ENCODE measurements around the gene RIPPLY1. TPM values are rescaled to one million over a fixed set of nuclear protein-coding genes. Genes with fewer than 3 reads are reported as not detected.

RIPPLY1 gene
- total RNA-seq, 1 donor from 2014 or later, result not detected

- DNase-seq (no peak), ATAC-seq (ENCODE audit: poor library complexity) (no peak)
These were observed 16.9 kb upstream of the RIPPLY1 start, which contains the start of gene CLDN2 for GRCh38 chrX:106919932-106920452. TSS of gene CLDN2 (plus strand) at chrX:106920402. CDS start at chrX:106928229, 7,827 bp downstream.

DNA sequence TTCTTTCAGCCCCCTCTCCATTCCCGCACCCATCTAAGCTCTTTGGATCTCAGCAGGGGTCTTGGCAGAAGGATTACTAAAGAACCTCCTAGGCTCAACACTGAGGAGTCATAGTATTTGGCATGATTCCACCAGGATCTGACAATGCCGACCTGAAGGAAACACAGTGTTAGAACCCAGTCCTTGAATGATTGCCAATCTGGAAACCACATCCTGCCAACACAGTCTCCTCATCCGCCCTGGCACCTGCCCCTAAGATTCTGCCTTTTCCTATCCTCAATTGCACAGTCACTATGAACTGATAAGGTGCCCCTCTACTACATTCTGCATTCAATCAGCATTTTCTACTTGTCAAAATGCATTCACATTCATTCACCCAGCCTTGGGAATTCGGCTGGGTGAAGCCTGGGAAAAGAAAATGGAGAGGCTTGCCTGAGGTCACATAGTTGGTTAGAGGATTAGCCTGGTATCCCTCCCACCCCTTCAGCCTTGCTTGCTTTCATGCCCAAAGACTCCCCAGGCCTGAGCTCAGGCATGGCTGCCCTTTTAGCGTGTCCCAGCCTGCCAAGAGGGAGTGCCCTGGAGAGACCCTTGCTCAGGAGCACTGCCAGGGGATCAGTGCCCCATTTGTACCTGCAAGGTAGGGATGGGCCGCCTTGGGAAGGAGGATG lies 14.8 kb upstream of the RIPPLY1 start:
- intact Hi-C loops (cut with DNase I), result no loop called here
- no peak for ATAC-seq (ENCODE audit: poor library complexity)
- DNase-seq, result no peak

More at GRCh38 chrX:106919932-106920452, 16.9 kb upstream of the RIPPLY1 start, which contains the start of gene CLDN2:
- intact Hi-C loops (cut with DNase I), result no loop called here

GRCh38 chrX:106912864-106913263 lies 9.7 kb upstream of the RIPPLY1 start:
- intact Hi-C loops (cut with DNase I), result no loop called here
- no peak for ATAC-seq (ENCODE audit: poor library complexity)
- DNase-seq, result no peak

- no peak for ATAC-seq (ENCODE audit: poor library complexity)
- intact Hi-C loops (cut with DNase I), result no loop called here
- no peak for DNase-seq
These were observed 3.2 kb upstream of the RIPPLY1 start for GRCh38 chrX:106906361-106906760.

- ATAC-seq (ENCODE audit: poor library complexity), result no peak
- DNase-seq, result no peak
These were observed 2.0 kb upstream of the RIPPLY1 start for GRCh38 chrX:106905064-106905708.

GRCh38 chrX:106903856-106904528 lies 851 bp upstream of the RIPPLY1 start:
- ATAC-seq (ENCODE audit: poor library complexity) (no peak), DNase-seq (no peak)
- intact Hi-C loops (cut with DNase I), result no loop called here

More at GRCh38 chrX:106905064-106905708, 2.0 kb upstream of the RIPPLY1 start:
- intact Hi-C loops (cut with DNase I), result no loop called here

DNA sequence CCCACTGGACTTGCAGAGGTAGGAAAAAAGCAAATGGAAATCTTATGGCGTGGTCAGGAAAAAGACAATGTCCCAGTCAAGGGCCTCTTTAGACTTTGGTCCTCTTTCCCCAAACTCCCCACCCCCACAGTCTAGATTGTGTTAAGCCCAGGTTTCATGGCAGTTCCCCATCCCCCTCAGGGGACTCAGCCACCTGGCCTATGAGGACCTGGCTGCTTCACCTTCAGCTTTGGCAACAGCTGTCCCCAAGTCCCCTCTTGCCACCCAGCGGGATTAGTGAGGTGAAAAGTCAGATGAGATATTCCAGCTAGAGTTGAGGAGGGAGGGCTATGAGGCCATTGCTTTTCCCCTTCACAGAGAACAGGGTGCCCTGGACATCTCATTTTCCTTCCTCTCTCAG lies 457 bp downstream of the RIPPLY1 start:
- intact Hi-C loops (cut with DNase I), result no loop called here

GRCh38 chrX:106901781-106902219 lies 1.3 kb downstream of the RIPPLY1 start:
- no peak for DNase-seq
- intact Hi-C loops (cut with DNase I), result no loop called here
- no peak for ATAC-seq (ENCODE audit: poor library complexity)

More for the DNA sequence above, 457 bp downstream of the RIPPLY1 start:
- DNase-seq (no peak), ATAC-seq (ENCODE audit: poor library complexity) (no peak)

- no peak for ATAC-seq (ENCODE audit: poor library complexity)
- intact Hi-C loops (cut with DNase I), result no loop called here
- no peak for DNase-seq
These were observed 1.8 kb downstream of the RIPPLY1 start for GRCh38 chrX:106901341-106901740.

DNA sequence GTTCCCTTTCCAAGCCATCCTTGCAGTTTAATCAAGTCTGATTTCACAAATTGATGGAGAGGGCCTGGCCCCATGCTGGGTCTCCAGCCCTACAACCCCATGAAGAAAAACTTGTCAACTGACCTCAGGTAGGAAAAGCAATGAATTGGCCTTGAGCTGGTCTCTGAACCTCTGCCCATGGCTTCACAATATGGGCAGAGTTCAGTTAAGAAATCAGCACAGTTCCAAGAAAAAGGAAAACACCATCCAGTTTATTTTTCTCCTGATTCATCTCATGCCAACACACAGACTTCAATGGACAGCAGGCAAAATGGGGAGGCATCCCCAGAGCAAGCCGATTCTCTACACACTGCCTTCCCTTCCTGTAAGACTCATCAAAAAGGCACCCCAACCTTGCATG lies 3.3 kb downstream of the RIPPLY1 start:
- intact Hi-C loops (cut with DNase I), result no loop called here
- DNase-seq (no peak), ATAC-seq (ENCODE audit: poor library complexity) (no peak)

- intact Hi-C loops (cut with DNase I), result no loop called here
- no peak for ATAC-seq (ENCODE audit: poor library complexity)
- DNase-seq, result no peak
These were observed 3.9 kb downstream of the RIPPLY1 start for GRCh38 chrX:106899276-106899675.

GRCh38 chrX:106898462-106898861 lies 4.7 kb downstream of the RIPPLY1 start:
- intact Hi-C loops (cut with DNase I), result no loop called here
- no peak for DNase-seq
- ATAC-seq (ENCODE audit: poor library complexity), result peak; percentile 64

GRCh38 chrX:106897259-106897658 lies 5.9 kb downstream of the RIPPLY1 start:
- ATAC-seq (ENCODE audit: poor library complexity) (no peak), DNase-seq (no peak)
- intact Hi-C loops (cut with DNase I), result no loop called here

DNA sequence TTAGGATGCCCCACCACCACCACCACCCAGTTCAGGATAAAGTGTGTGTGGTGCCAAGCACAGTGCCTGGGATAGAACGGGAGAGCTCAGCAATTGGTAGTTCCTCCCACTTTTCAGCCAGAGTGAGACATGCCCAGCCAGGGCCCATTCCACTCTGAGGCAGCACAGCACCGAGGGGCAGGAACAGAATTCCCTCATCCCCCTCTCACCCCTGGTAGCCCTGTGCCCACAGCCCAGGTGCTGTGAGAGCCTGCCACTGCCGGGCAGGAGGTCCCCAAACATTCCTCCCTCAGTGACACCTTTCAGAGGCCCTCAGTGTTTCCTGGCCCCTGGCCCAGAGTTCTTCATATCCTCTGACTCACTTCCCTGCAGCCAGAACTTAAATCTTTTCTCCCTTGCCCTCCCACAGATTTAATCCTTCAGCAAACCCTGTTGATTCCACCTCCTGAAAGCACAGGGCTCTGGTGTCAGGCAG lies 8.1 kb downstream of the RIPPLY1 start:
- DNase-seq (no peak), ATAC-seq (ENCODE audit: poor library complexity) (no peak)
- intact Hi-C loops (cut with DNase I), result no loop called here

DNA sequence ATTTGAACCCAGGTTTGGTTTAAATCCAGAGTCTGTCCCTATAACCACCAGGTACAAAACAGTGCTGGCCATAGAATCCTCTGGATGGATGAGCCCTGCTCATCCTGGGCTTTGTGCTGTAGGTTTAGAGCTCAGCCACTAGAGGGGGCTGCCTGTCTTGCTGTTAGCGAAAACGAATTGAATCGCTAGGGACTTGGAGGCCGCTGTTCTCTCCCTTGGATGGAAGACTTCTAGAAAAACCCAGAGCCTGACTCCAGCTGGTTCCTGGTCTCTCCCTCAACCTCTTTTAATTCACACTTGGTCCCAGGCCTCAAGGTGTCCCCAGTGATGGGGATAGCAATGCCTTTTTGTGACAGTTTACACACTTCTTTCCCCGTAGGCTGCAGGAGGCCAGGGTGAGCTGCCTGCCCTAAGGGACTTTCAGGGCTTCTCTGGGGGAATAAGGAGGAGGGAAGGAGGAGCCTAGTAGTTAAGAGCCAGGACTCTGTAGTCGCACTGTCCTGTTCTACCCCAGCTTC lies 8.7 kb downstream of the RIPPLY1 start:
- intact Hi-C loops (cut with DNase I), result no loop called here
- ATAC-seq (ENCODE audit: poor library complexity) (peak; percentile 81), DNase-seq (peak; percentile 40)

DNA sequence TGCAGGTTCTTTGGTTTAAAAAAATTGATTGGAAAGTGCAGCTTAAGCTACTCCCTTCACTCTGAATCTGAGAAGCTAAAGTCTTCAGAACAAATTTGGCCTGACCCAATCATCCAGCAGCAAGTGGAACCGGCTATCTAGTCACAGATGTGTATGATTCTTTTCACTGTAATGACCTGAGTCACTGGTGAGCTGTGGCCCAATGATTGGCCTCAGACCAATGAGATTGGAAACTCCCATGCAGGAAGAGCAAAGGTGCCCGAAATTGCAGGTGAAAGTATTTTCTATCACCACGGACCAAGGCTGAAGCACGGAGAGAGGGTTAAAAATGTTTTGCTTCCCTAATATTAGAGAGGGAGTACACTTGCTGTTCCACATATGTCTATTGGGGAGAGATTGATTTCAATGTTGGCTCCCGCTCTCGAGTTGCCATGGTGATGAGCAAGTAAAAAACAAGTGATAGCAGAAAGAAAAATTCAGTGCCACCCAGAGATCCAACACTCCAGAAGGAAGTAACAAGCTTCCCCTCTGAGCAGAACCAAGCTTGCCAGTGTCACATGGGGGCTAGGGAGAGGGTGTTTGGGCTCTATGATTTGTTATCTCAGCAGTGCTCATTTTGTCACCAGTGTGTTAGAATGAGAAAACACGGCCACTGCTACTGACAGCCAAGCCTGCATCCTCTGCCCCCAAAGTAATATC lies 11.2 kb downstream of the RIPPLY1 start:
- DNase-seq (no peak), ATAC-seq (ENCODE audit: poor library complexity) (no peak)
- intact Hi-C loops (cut with DNase I), result no loop called here

DNA sequence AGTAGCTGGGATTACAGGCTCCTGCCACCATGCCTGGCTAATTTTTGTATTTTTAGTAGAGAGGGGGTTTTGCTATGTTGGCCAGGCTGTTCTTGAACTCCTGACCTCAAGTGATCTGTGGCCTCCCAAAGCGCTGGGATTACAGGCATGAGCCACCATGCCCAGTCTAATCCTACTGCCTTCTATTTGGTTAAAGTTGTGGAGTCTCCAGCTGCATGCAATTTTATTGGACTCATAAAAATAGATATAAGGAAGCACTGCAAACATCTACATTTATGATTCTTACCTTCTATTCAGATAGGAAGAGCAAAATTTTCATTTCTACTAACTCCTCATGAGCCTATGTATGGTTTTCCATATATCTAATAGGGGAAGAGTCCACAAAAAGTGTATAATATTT lies 13.7 kb downstream of the RIPPLY1 start:
- intact Hi-C loops (cut with DNase I), result no loop called here
- DNase-seq, result no peak

GRCh38 chrX:106875151-106875550 lies 28.0 kb downstream of the RIPPLY1 start:
- DNase-seq (no peak), ATAC-seq (ENCODE audit: poor library complexity) (no peak)
- intact Hi-C loops (cut with DNase I), result no loop called here

More for the DNA sequence above, 13.7 kb downstream of the RIPPLY1 start:
- no peak for ATAC-seq (ENCODE audit: poor library complexity)

- ATAC-seq (ENCODE audit: poor library complexity) (no peak), DNase-seq (no peak)
- intact Hi-C loops (cut with DNase I), result no loop called here
These were observed 29.1 kb downstream of the RIPPLY1 start for GRCh38 chrX:106874075-106874474.
